Measurements from ENCODE around the gene CDHR5. TPM values are rescaled to one million over a fixed set of nuclear protein-coding genes. Genes with fewer than 3 reads are reported as not detected.
"Not testable (repeated sequence)": the region's sequence is repeated elsewhere in the genome, so short reads cannot be mapped to it uniquely, and the experiment has no call there.

CDHR5 gene
- total RNA-seq, 1 donor from 2014 or later = 0.92 TPM

- no peak for DNase-seq (ENCODE audit: low read depth)
- no peak for TF ChIP-seq CTCF (IDR thresholded peaks at IDR 0.05; ENCODE audit: insufficient read depth, low read length, poor library complexity, severe bottlenecking)
- no peak overlapping the region for H3K4me3 ChIP-seq (ENCODE audit: low read depth, low read length)
- H3K36me3 ChIP-seq (ENCODE audit: control insufficient read depth, insufficient read depth, low read length) = peaks cover 5% of the 10 kb centered on the region
- no peaks in the 10 kb centered on the region for H3K27me3 ChIP-seq (ENCODE audit: control insufficient read depth, insufficient read depth, low read length)
Observed at GRCh38 chr11:656866-657265, 32.1 kb upstream of the CDHR5 start.

DNA sequence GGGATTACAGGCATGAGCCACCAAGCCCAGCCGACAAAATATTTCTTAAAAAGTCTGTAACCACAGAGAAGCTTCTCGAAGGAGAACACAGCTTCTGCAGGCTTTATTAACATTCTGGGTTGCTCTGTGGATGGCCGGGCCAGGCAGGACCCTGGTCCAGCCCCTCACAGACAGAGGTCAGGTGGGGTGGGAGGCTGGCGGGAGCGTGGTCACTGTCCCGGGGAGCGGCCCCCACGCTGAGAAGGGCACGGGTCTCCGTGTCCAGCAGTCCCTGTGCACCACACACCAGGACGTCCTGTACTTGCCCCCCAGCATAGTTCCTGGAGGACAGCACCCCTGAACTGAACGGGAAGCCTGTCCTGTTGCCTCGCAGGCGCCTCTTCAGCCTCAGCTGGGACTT is 31.7 kb upstream of the CDHR5 start:
- no peak for TF ChIP-seq CTCF (IDR thresholded peaks at IDR 0.05; ENCODE audit: insufficient read depth, low read length, poor library complexity, severe bottlenecking)
- no peaks in the 10 kb centered on the region for H3K27me3 ChIP-seq (ENCODE audit: control insufficient read depth, insufficient read depth, low read length)
- peaks cover 5% of the 10 kb centered on the region for H3K36me3 ChIP-seq (ENCODE audit: control insufficient read depth, insufficient read depth, low read length)
- H3K4me3 ChIP-seq (ENCODE audit: low read depth, low read length) = no peak overlapping the region
- DNase-seq (ENCODE audit: low read depth) = no peak

DNA sequence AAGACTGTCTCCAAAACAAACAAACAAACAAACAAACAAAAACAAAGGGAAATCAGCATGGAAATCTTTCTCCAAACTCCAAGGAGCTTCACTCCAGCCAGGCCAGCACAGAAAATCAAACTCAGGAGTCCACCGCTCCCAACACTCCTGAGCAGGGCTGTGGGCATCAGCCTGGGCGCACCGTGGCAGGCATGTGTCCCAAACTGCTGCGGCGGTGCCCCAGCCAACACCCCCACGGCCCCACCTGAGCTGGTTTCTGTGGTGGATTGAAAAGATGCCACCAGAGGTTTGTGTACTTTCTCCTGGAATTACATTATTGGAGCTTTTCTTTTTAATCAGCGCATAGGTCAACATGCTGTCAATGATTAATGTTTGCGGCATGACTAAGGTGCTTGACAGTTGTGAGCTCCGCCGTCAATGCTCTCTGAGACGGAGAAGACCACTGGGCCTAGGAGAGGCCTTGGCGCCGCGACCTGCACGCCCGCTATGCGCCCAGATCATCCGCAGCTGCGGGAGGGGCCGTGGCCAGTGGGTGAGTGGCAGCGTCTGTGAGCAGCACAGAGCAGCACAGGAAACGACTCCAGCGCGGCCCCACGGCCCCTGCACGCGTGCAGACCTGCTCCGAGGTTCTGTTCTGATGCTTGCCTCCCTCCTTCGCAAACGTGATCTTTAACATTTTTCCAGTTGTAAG is 30.4 kb upstream of the CDHR5 start:
- no peak for TF ChIP-seq CTCF (IDR thresholded peaks at IDR 0.05; ENCODE audit: insufficient read depth, low read length, poor library complexity, severe bottlenecking)
- Histone ChIP-seq H3K36me3 (ENCODE audit: control insufficient read depth, insufficient read depth, low read length) (peaks cover 3% of the 10 kb centered on the region), H3K27me3 (ENCODE audit: control insufficient read depth, insufficient read depth, low read length) (no peaks in the 10 kb centered on the region), H3K4me3 (ENCODE audit: low read depth, low read length) (no peak overlapping the region)
- peak; percentile 39 for DNase-seq (ENCODE audit: low read depth)

- DNase-seq (ENCODE audit: low read depth); H3K4me3 ChIP-seq (ENCODE audit: low read depth, low read length); H3K27me3 ChIP-seq (ENCODE audit: control insufficient read depth, insufficient read depth, low read length); H3K36me3 ChIP-seq (ENCODE audit: control insufficient read depth, insufficient read depth, low read length): not testable (repeated sequence)
Observed at GRCh38 chr11:654444-654843, 29.7 kb upstream of the CDHR5 start.

DNA sequence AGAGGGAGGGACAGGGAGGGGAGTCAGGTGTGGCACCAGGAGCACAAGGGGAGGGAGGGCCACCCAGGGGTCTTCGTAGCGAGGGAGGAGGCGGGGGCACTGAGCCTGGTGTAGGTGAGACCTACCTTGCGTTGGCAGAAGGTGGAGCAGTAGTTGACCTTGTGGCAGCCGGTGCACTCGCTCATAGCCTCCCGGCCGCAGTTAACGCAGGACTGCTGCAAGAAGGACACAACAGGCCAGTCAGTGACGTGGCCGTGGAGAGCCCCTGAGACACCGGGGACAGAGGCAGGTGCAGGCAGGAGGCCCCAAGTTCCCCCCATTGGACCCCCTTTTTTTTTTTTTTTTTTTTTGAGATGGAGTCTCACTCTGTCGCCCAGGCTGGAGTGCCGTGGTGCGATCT is 29.1 kb upstream of the CDHR5 start:
- DNase-seq (ENCODE audit: low read depth) = no peak
- peaks cover 3% of the 10 kb centered on the region for H3K36me3 ChIP-seq (ENCODE audit: control insufficient read depth, insufficient read depth, low read length)
- TF ChIP-seq CTCF (IDR thresholded peaks at IDR 0.05; ENCODE audit: insufficient read depth, low read length, poor library complexity, severe bottlenecking) = no peak

GRCh38 chr11:653136-653535 is 28.4 kb upstream of the CDHR5 start:
- not testable (repeated sequence) for H3K4me3 ChIP-seq (ENCODE audit: low read depth, low read length); H3K36me3 ChIP-seq (ENCODE audit: control insufficient read depth, insufficient read depth, low read length); H3K27me3 ChIP-seq (ENCODE audit: control insufficient read depth, insufficient read depth, low read length); DNase-seq (ENCODE audit: low read depth)

More for the DNA sequence above, 29.1 kb upstream of the CDHR5 start:
- Histone ChIP-seq H3K4me3 (ENCODE audit: low read depth, low read length) (no peak overlapping the region), H3K27me3 (ENCODE audit: control insufficient read depth, insufficient read depth, low read length) (no peaks in the 10 kb centered on the region)

- Histone ChIP-seq H3K36me3 (ENCODE audit: control insufficient read depth, insufficient read depth, low read length) (peaks cover 3% of the 10 kb centered on the region), H3K27me3 (ENCODE audit: control insufficient read depth, insufficient read depth, low read length) (no peaks in the 10 kb centered on the region), H3K4me3 (ENCODE audit: low read depth, low read length) (no peak overlapping the region)
- no peak for DNase-seq (ENCODE audit: low read depth)
- no peak for TF ChIP-seq CTCF (IDR thresholded peaks at IDR 0.05; ENCODE audit: insufficient read depth, low read length, poor library complexity, severe bottlenecking)
Observed at GRCh38 chr11:650482-650881, 25.7 kb upstream of the CDHR5 start.

DNA sequence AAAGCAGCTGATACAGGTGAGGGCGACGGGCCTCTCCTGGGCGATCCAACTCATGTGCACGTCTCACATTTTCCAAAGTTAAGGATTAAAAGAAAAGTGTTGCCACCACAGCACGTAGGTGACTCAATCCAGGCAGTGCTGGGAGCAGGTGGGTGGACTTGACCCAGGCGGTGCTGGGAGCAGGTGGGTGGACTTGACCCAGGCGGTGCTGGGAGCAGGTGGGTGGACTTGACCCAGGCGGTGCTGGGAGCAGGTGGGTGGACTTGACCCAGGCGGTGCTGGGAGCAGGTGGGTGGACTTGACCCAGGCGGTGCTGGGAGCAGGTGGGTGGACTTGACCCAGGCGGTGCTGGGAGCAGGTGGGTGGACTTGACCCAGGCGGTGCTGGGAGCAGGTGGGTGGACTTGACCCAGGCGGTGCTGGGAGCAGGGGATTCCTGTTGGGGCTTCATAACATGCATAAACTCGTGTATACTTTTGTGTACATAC is 23.0 kb upstream of the CDHR5 start:
- DNase-seq (ENCODE audit: low read depth); H3K27me3 ChIP-seq (ENCODE audit: control insufficient read depth, insufficient read depth, low read length); H3K4me3 ChIP-seq (ENCODE audit: low read depth, low read length); H3K36me3 ChIP-seq (ENCODE audit: control insufficient read depth, insufficient read depth, low read length): not testable (repeated sequence)

Measured in kidney epithelial cell (primary cell).